H1 (cell line): ENCODE results near the gene ABCA13. TPM values are rescaled to one million over a fixed set of nuclear protein-coding genes. Genes with fewer than 3 reads are reported as not detected.

Source experiments
- CBX8 ChIP-seq: fragments of 300-800, 300-1000 bp; sonication (generic); IDR thresholded peaks from 2 replicates; pipeline ENCODE4 v1.7.1; 2016; ENCODE audit warnings: low read depth, low read length, borderline replicate concordance
- GABPA ChIP-seq: IDR thresholded peaks from 2 replicates; pipeline ENCODE4 v1.6.1; 2011; ENCODE audit warnings: mild to moderate bottlenecking, low read length, moderate library complexity, borderline replicate concordance; ENCODE audit not compliant: insufficient read depth
- SIX5 ChIP-seq: IDR thresholded peaks from 2 replicates; pipeline ENCODE4 v1.6.1; 2011; ENCODE audit warnings: mild to moderate bottlenecking, low read depth, low read length
- polyA plus RNA-seq, 7 experiments: library from polyadenylated mRNA; depleted of rRNA in 3 of 7; stranded (reverse) in 5 of 7; unstranded in 2 of 7; fragments of >200 nt in 5 of 7; fragments of 200-250 nt in 2 of 7; gene quantifications; 1 replicate in 5 of 7; 2 replicates in 1 of 7; 4 replicates in 1 of 7; pipeline versions ENCODE4 v1.2.1 to v1.2.3, GENCODE V29; 2011 to 2013; ENCODE audit warnings: missing spikeins in 2 of 7, mixed read lengths in 2 of 7
- total RNA-seq: library from RNA; stranded (reverse); fragmentation: NEBNext Ultra II Directional; extraction: Animal tissue kit (Norgen Biotek cat#: 25700); gene quantifications from 2 replicates; pipeline ENCODE4 v1.2.1, GENCODE V29; 2021

Gene ABCA13
- total and polyA plus RNA-seq, 2 of the 8 experiments (the other 6 are each of a cell fraction or from before 2014, with no cell fraction given) = 0.07 to 0.09 TPM

GRCh38 chr7:48132792-48133191 lies 38.5 kb upstream of the ABCA13 start (continued):
- TF ChIP-seq SIX5 (no peak), CBX8 (no peak), GABPA (no peak)
